ENCODE measurements around the gene TTC24.
"Not testable (repeated sequence)": the region's sequence is repeated elsewhere in the genome, so short reads cannot be mapped to it uniquely, and the experiment has no call there.

Gene TTC24

DNA sequence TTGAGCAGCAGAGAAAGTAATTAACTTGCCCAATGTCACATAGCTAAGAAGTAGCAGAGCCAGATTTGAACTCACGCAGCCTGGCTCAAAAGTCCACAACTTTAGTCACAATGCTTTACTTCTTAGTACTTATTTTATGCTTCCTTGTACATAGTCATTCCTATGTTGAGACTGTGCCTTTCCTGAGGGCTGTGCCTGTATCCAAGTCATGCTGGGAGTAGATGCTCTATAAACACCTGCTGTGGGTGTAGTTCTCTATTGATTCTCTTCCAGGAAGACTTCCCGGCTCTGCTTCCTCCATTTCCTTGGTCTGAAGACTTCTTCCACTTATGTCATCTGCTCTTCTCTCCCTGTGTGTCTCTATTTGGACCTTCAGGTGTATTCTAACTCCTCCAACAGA, 23.8 kb upstream of the TTC24 start:
- no peak for DNase-seq

DNA sequence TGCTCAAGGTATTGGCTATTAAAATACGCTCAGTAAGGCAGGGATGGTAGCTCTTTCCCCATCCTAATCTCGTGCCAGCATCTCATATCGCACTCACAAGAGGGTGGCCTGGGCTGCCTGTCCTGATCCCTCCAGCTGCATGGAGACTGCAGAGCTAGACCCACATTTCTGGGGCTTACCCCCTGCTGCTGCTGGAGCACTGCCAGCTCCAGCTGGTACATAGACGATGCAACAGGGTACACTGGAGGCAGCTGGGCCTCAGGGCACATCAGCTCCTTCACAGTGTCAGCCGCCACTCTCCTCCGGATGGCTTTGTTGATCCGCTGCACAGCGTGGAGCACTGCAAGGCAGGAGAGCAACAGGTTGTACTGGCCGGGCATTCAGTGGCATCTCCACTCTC, 23.2 kb upstream of the TTC24 start:
- no peak for DNase-seq

GRCh38 chr1:156559086-156559796, 20.3 kb upstream of the TTC24 start:
- DNase-seq, result no peak

GRCh38 chr1:156559797-156560385, 19.6 kb upstream of the TTC24 start:
- DNase-seq, result no peak

DNA sequence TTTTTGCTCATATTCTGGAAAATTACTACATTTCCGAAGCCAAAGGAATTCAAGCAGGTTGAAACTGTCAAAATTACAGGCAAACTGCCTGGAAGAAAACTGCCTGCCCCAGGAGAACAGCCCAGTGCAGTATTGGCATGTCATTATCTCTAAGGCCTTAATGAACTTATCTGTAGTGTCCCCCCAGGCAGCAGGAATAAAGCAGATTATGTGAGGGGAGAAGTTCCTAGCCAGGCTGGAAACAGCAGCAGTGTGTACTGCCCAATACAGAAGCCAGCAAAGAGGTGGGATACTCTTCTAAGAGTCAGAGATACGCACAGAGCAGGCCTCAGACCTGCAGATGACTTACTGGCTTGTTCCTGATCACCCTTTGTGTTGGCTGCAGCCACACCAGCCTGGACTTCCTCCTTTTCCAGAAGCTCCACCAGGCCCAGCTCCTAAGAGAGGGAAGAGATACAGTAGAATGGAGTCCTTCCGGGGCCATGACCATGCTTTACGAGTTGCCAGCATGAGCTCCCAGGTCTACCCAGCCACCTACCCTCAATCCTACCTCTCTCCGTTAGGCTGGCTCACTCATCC, 18.8 kb upstream of the TTC24 start:
- DNase-seq, result no peak

DNA sequence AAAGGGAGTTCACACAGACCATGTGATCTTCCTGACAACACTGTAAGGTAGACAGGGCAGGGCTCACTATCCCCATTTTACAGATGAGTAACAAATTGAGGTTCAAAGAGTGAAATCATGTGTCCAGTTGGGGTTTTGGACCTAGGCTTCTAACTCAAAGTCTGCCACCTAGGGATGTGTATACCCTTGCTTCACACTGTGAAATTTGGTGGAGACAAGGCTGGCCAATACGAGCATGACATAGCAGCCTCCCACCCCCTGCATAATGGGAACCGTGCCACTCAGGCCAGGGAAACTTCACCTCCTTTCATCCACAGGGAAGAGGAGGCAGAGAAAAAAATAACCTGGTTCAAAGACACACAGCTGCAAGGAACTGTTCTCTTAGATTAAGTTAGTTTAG, 14.0 kb upstream of the TTC24 start:
- no peak for DNase-seq

GRCh38 chr1:156566436-156566835, 13.1 kb upstream of the TTC24 start:
- no peak for DNase-seq

DNA sequence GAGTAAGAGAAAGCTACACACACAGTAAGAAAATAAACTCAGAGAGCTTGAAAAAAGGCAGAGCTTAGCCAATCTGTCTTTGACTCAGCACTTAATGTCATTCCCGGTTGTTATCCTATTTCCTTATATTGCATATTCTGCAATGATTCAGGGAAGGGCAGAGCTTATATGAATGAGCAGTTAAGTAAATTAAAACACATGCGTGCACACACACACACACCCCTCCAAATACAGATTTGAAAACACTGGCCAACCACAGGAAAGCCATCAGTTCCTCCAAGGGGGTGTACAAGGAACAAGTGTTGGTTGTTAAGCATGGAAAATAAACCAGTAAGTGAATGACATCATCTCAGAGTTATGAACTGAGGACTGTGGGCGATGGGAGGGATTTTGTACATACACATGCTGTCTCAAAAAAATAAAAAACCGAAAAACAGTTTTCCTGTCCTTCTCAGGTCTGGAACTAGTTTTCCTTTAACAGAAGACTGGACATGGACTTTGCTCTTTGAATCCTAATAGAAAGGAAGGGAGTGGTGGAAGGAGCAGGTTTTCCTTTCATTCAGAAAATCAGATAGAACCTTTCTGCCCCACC, 8.2 kb upstream of the TTC24 start:
- no peak for DNase-seq

- peak; percentile 85 for DNase-seq
Measured at GRCh38 chr1:156571919-156572662, 7.4 kb upstream of the TTC24 start, which contains the start of gene IQGAP3. Gene IQGAP3, minus strand, starts transcription at chr1:156572565. Its CDS starts 36 bp downstream, at chr1:156572529.

GRCh38 chr1:156572663-156573018, 6.9 kb upstream of the TTC24 start:
- DNase-seq, result no peak

DNA sequence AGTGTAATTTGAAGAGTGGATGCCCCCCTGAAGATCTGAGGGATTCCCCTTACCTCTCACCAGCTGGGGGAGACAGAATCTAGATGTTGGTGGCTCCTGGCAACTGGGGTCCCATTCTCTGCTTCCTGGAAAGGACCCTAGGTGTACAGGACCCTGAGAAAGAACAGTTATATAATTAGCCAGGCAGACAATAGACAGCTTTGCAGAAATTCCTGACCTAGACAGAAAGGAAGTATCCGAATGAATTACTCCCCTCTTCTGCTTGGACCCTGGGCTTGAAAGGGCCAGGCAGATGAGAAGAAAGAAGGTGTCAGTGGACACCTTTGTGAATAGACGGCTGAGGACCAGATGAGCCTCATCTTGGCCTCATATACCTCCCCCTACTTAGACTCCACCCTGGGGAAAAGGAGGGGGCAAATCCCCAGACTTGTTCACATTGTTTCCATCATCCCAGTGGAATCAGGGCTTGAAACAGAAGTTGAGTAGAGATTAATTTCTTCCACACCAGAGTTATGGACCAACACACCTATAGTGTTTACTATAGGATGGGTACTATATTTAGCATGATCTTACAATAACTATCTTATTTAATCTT, 5.4 kb upstream of the TTC24 start:
- no peak for DNase-seq

- no peak for DNase-seq
Measured at GRCh38 chr1:156577550-156577949, 2.0 kb upstream of the TTC24 start.

GRCh38 chr1:156578055-156578454, 1.5 kb upstream of the TTC24 start:
- no peak for DNase-seq

DNA sequence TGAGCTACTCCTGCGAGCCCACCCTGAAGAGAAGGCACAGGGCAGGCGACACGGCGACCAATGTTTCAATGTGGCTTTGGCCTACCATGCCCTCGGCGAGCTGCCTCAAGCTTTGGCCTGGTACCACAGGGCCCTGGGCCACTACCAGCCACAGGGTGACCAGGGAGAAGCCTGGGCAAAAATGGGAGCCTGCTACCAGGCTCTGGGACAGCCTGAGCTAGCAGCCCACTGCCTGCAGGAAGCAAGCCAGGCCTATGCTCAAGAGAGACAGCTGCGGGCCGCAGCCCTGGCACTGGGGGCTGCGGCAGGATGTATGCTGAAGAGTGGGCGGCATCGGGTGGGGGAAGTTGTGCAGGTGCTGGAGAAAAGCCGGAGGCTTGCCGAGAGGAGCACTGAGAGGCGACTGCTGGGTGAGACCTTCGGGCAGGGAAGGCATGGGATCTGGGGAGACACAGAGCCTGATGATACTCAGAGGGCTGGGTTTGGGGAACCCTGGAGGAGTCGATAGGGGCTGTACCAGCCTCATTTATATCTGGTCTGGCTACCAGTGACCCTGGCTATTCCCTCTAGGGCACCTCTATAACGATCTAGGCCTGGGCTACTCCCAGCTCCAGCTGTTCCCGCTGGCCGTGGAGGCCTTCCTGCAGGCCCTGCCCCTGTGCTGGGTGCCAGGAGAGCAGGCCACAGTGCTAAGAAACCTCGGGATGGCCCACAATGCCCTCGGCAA, 2.3 kb downstream of the TTC24 start:
- DNase-seq, result peak; percentile 39

- DNase-seq, result no peak
Measured at GRCh38 chr1:156582388-156583017, 3.0 kb downstream of the TTC24 start.

DNA sequence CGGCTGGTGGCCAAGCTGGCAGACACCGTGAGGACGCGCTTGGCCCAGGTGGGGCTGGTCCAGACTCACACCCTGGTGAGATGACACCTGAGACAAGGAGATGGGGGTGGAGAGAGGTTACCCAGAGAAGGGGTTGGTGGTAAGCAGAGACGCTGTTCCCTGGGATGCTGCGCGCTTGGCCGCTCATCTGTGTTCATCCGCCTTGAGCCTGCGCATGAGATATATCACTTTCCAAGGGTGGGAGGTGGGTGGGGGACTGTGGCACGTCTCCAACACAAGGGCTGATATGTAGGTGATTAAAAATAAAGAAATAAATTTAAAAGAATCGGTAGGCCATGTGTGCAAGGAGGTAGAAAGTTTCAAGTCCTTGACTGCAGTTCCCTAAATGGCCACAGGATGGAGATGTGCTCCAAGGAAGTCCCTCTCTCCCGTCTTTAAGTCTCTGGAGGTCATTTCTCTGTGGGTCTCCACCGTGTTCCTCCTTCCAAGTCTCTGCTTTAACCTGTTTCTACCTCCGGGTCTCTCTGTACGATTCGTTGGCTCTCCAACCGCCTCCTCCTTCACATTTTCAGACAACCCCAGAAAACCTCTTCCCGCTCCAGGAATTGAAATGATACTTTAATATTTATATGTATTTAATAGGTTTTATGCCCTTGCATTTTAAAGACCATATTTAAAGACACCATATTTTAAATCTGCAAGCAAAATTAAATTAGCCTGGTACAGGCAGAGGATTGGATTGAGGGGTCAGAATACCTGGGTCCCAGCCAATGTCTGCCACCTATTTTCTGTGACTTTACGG, 4.5 kb downstream of the TTC24 start:
- peak; percentile 86 for DNase-seq

DNA sequence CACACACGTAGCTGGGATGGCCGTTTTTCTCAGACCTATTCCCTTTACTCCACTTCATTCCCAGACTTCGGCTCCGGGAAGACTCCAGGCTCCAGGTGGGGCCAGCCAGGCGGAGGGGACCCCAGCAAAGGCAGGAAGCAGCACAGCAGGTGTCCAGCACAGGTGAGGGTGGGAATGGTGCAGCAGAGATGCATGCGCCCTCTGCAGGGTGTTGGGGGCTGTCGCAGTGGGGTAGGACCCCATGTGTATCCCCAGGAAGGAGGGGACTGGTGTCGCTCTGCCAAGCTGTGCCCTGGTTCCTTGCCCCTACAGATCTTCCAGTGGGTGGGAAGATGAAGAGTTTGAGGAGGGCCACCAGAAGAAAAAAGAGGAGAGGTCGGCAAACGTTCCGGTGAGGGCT, 5.3 kb downstream of the TTC24 start:
- no peak for DNase-seq

DNA sequence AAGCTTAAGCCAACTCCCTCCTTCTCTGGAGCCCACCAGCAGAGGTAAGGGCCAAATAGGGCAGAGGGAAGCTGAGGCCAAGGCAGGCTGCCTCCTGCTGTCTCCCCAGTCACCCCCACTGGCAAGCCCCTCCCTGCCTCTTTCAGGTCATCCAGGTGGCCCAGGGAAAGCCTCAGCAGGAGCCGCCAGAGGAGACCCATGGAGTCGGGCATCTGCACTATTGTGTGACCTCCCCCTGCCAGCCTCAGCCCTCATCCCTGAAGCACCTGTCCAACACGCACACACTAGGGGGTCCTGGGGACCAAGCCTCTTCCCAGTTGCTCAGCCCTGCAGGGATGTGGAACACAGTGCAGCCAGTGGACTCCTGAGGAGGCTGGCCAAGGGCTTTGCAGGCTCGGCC, 6.8 kb downstream of the TTC24 start:
- no peak for DNase-seq

GRCh38 chr1:156586892-156587477, 7.5 kb downstream of the TTC24 start:
- DNase-seq, result no peak

DNA sequence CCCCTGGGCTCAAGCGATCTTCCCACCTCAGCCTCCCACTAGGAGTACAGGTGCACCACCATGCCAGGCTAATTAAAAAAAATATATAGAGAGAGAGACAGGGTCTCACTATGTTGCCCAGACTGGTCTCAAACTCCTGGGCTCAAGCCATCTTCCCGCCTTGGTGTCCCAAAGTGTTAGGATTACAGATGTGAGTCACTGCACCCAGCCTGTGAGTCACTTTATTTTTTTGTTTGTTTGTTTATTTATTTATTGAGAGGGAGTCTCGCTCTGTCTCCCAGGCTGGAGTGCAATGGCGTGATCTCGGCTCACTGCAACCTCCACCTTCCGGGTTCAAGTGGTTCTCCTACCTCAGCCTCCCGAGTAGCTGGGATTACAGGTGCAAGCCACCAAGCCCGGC, 8.4 kb downstream of the TTC24 start:
- not testable (repeated sequence) for DNase-seq

GRCh38 chr1:156589546-156589945, 10.0 kb downstream of the TTC24 start:
- DNase-seq, result no peak
